ENCODE measurements around the gene UNC119.

UNC119 gene

GRCh38 chr17:28499364-28499664, 53.1 kb downstream of the UNC119 start:
- DNase-seq (ENCODE audit: low read depth, low spot score), result no peak

GRCh38 chr17:28498652-28499363, 53.6 kb downstream of the UNC119 start:
- no peak for DNase-seq (ENCODE audit: low read depth, low spot score)

DNA sequence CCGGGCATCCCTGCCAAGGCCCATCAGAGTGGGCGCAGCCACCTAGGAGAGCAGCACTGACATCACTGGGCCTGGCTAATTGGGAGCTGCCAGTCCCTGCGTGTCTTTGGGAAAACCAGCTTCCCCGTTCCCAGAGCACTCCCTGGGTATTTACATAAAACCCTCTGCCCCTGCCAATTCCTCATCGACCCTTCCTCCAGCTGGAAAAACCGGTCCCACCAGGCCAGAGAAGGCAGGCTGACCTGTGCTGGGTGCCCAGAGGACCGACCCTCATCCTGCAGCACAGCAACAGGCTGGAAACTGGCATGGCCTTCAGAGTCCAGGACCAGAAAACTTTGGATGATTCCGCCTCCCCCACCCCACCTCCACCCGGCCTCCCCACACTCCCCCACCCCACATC, 54.5 kb downstream of the UNC119 start:
- peak; percentile 35 for DNase-seq (ENCODE audit: low read depth, low spot score)
